Activated CD4-positive, alpha-beta T cell treated with anti-CD3 and anti-CD28 coated beads for 4 hours (primary cell): ENCODE results near the gene THOC5.
"Not testable (repeated sequence)": the region's sequence is repeated elsewhere in the genome, so short reads cannot be mapped to it uniquely, and the experiment has no call there.

Experiments
- DNase-seq, 2 donors: peaks; one replicate each; pipeline ENCODE4 v3.0.0-alpha.2; 2020

Gene THOC5

DNA sequence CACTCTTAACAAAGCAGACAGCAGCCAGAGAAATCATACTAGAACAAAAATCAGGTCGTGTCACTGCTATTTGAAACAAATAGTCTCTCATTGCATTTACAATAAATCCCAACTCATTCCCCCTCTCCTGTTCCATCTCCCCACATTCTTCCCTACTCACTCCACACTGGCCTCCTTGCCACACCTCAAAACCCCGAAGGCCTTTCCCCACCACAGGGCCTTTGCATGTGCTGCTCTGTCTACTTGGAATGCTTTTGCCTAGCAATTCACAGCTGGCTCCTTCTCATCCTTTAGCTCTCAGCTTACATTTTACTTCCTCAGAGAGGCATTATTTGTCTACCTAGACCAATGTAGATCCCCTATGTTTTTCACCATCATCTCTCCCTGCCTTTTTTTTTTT is 6.3 kb upstream of the THOC5 start:
- no peak for DNase-seq

DNA sequence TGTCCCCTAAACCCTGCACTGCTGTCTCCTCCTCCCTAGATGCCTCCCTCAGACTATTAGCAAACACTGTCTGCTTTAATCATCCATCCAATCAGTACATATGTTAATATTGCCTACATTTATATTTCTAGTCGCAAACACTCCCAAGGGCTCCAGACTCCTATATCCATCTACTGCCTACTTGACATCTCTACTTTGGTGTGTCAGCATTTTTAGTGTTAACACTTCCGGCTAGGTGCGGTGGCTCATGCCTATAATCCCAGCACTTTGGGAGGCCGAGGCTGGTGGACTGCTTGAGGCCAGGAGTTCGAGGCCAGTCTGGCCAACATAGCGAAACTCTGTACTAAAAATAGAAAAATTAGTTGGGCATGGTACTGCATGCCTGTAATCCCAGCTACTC is 5.5 kb upstream of the THOC5 start:
- DNase-seq: no peak

DNA sequence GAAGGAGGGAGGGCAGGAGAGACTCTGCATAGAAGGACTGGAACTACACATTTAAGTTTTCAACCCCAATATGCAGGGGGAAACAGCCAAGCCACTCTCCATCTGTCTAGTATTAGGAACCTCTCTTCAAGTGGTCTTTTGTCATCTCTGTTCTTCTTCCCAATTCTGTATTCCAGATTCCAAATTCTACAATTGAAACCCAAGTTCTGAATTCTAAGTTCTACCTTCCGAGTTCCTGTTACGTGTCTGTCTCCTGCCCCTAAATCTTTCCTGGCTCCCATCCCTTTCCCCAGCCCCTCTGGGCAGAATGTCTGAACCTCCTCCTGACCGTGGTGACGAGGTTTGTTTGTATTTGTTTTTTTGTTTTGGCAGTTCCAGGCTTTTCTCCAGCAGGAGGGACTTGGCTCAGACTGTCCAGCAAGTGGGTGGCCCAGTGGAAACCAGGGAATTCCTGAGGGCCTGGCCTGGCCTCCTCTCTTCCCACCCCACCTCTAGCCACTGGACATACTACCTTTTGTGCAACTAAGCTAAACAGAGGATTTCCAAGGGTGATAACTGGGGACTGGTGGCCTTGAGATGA is 1.6 kb upstream of the THOC5 start:
- DNase-seq: no peak

DNA sequence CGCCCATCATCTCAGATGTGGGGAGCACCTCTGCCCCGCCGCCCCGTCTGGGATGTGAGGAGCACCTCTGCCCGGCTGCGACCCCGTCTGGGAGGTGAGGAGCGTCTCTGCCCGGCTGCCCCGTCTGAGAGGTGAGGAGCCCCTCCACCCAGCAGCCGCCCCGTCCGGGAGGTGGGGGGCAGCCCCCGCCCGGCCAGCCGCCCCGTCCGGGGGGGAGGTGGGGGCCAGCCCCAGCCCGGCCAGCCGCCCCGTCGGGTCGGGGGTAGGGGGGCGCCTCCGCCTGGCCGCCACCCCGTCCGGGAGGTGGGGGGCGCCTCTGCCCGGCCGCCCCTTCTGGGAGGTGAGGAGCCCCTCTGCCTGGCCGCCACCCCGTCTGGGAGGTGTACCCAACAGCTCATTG is 1.2 kb downstream of the THOC5 start:
- DNase-seq: not testable (repeated sequence)

DNA sequence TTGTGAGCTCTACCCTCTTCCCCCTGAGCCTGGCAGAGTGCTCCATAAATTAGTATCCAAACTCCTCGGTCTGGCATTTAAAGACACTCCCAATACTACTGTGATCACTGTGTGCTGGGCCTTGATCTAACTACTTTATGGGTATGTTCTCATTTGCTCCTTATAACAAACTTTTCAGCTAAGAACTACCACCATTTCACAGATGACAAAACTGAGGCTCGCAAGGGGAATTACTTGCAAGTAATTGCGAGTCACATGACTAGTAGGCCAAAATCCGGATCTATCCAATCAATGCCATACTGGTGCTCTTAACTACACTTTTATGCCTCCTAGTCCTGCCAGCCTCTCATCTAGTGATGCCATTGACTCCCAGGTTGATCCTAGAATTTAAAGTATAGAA is 3.6 kb downstream of the THOC5 start:
- DNase-seq: no peak

DNA sequence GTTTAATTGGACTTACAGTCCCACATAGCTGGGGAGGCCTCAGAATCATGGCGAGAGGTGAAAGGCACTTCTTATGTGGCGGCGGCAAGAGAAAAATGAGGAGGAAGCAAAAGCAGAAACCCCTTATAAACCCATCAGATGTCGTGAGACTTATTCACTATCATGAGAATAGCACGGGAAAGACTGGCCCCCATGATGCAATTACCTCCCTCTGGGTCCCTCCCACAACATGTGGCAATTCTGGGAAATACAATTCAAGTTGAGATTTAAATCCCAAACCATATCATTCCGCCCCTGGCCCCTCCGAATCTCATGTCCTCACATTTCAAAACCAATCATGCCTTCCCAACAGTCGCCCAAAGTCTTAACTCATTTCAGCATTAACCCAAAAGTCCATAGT is 8.5 kb downstream of the THOC5 start:
- DNase-seq: not testable (repeated sequence)

DNA sequence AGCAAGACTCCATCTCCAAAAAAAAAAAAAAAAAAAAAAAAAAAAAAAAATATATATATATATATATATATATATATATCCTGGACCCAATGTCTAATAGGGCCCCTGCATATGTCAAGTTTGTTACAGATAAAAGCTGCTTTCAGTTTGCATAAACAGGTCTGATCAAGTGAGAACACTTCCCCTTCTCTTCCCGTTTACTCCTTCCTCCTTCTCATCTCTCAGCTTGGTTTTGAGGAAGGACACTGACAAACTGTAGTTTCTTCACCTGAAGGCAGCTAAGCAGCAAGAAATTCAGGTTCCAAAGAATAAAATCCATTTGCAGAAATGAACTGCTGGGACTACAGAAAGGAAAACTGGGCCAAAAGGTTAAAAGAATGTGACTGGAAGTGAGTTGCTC is 11.7 kb downstream of the THOC5 start:
- no peak for DNase-seq

DNA sequence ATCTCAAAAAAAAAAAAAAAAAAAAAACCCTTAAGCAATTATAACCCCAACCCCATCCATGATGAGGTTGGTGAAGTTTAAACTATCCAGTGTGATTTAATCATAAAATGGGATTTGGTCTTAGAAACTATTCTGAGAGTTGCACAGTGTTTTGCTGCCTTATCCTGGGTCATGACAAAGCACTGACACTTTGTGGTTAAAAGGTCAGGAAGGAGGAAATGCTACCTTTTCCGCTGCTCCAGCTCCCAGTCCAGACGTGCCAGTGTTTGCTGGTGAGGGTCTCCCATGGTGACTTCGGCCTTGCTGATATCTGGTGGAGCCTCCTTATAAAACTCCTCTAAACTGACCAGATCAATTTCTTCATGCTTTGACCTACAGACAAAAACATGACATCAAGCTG is 14.5 kb downstream of the THOC5 start:
- no peak for DNase-seq

DNA sequence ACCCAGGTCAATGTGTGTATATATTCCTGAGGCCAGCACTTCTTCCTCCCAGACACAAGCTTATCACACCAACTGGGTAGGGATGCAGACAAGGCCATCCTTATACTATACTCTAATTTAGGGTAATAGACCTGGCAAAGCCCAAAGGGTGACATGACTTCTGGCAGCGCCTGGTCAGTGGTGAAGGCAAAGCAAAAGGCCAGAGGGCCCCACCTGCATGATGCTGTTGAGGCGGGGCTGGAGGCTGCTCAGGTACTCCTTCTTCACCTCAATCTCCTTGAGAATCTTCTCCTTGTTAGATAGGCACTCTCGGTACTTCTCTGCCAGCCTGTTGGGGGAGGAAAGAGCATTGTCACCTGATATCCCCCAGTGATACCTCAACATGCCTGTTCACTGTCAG is 17.1 kb downstream of the THOC5 start:
- no peak for DNase-seq

DNA sequence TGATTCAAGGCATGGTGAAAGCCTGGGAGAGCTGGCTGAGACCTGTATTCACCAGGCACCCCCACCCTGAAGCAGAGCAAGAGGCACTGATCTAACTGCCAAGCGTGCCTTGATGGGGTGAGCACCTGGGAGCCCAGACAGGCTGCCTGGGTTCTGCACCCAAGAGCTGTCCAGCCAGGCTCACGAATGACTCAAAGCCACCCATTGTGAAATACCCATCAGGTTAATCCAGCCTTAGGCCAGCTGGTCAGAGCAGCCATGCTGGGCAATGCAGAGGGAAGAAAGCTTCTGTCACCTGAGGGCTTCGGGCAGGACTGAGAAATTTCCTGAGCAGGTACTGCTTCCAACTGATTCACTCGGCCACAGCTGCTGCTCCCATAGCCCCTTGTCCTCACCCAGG is 22.1 kb downstream of the THOC5 start:
- no peak for DNase-seq

DNA sequence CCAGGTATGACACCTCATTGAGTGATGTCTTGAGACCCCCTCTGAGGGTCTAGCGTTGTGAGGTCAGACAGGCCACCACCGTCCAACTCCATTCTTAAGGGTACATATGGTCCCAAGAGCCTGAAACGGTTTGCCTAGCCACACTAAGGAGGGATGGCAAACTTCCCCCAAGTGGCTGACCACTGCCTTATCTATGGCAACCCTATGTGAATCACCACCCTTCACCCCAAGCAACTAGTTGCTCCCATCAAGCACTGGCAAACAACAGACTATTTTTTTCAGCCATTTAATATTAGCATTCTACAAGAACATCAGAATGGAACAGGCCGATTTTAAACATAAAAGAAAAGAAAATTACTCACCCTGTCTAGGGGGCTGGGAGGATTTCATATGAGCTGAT is 22.8 kb downstream of the THOC5 start:
- no peak for DNase-seq

DNA sequence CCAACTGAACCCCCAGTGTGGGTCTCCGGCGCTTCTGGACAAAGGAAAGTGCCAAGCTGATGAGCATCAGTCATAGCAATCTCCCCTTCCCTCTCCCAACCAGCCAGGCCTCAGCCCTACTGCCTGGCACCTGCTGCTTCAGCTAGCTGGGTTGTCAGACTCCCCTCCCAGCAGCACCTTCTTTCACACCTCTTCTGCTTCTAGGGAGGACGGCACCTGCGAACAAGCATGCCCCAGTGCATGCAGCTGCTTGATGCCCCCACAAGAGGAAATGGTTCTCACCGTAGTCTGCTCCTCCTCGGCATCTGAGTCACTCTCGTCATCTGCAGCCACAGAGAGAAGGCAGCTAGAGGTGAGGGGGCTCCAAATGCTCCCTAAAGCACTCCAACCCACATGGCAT is 25.4 kb downstream of the THOC5 start:
- DNase-seq: no peak

DNA sequence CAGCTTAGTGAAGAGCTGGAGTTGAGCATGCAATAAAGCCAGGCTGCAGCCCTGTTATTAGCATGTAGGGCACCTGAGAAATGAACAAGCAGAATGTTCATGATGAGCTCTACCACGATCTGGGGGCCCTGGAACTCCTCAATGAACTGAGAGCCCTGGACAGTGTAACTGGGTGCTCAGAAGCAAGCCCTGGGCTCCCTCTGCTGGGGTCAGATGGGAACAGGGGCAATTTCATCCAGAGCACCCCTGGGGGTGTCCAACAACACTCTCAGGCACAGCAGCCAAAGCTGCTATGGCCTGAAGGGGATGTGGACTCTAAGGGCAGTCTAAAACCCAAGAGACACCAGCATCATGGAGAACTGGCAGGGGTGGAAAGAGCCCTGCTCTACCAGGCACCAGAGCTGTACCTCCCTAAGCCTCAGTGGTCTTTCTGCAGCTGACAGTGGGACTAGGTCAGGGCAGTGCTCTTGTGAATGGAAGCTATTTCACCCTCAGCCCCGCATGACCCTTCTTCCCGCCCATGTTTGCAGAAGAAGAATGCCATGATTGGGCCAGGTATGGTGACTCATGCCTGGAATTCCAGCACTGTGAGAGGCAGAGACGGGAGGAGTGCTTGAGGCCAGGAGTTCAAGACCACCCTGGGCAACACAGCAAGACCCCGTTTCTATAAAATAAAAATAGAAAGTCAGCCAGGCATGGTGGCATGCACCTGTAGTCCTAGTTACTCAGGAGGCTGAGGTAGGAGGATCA is 28.9 kb downstream of the THOC5 start:
- DNase-seq: peak in 1 of 2 donors; percentile 13

DNA sequence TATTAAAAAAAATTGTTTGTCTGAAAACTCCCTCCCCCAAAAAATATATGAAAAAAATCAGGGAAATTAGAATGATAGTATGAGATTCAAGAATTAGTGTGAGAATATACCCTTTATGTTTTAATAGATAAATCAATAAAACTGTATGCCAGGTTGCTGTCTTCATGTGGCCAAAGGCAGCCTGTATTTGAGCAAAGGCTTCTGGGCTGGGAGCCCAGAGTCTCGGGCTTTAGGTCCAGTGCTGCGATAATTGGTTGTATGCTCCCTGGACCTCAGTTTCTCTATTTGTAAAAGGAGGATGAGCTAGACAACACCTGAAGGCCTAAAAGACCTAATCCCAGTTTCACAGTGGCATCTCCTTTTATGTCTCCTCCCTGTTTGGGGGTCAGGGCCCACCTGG is 29.8 kb downstream of the THOC5 start:
- DNase-seq: no peak

DNA sequence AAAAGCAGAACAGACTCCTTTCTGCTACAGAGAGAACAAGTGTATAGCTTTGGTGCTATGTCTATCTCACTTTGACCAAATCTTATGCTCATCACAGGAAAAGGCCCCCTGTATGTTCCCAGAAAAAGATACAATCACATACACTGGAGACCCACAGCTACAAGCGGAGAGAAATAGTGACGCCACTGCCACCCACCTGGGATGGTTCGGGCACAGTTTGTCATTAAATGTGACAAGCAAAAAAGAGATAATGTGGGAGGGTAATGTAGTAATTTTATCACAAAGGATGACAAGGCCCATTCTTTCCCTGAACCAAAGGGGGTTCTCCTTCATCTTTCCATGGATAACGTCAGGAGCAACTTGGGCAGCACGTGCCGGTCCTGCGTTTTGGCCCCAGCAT is 32.0 kb downstream of the THOC5 start:
- DNase-seq: no peak

DNA sequence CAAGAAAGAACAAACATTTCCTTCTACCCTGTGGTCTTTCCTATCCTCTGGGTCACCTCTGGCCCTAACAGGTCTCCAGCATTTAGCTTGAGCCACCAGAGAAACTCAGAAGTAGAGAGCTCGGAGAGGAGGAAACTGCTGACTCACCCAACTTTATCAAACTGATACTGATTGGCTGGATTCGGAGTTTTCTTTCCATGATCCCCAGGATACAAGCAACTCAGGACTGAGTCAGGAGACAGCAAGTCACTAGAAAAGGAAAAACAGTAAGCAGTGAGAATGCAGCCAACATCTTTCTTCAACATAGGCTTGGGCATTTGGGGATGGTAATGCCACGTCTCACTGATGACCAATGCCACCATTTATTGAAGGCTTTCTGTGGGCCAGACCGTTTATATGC is 32.7 kb downstream of the THOC5 start:
- DNase-seq: no peak

DNA sequence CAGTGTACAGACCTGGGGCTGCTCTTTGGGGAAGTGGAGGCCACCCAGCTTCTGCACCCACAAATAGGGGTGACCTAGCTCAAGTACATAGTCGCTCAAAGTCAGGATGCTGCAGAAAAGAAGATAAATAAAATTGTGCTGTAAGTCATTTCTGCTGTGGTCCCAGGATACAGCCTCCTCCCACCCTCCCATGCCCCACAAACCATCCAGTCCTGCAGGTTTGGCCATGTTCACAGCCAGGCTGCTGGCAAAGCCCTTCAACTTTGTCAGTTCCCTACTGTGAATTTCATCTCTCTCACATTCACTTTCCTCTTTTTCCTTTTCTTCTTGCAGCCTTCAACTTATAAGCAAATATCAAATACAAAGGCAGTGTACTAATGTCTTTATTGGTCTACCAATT is 33.6 kb downstream of the THOC5 start:
- DNase-seq: no peak

DNA sequence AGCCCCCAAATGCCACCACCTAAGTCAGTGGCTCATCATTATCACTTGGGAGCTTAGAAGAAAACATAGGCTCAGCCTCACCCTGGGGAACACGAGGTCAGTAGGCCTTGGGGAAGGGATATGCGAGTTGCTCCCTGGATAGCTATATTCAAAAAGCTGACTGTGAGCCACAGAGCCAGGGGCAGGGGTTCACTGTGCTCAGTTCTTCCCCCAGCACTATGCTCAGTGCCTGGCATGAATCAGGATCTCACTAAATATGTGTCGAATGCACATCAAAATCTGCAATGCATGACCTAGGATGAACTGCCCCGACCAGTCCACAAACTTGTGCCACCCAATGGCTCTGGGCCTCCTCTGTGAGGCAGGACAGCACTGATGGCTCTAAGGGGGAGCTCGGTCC is 35.1 kb downstream of the THOC5 start:
- DNase-seq: no peak

DNA sequence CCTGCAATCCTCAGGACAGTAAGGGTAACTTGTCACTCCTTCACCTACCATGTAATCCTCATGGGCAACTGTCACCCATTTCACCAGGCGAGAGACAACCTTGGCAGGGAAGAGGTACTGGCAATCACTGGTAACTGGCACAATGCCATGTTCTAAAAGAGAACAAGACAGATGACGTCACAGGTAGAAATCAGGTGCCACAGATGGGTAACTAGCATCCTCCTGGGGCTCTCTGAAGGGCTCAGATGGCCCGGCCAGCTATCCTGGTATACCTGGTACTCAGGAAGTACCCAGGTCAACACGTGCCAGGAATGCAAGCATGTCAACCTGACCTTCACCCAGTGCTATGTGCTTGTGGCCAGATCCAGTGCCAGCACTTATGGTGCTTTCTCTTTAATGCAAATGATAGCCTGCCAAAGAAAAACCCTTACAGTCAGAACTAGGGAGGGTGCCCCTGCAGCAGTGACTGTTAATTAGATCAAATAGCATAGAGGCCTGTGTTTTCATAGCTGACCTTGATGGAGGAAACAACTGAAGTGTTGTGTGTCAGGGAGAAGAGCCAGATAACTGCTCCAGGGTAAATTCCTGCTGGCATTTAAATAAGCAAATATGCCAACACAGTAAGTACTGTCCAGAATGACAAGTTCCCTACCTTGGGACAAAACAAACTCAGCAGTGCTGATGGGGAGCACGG is 36.2 kb downstream of the THOC5 start:
- DNase-seq: no peak

DNA sequence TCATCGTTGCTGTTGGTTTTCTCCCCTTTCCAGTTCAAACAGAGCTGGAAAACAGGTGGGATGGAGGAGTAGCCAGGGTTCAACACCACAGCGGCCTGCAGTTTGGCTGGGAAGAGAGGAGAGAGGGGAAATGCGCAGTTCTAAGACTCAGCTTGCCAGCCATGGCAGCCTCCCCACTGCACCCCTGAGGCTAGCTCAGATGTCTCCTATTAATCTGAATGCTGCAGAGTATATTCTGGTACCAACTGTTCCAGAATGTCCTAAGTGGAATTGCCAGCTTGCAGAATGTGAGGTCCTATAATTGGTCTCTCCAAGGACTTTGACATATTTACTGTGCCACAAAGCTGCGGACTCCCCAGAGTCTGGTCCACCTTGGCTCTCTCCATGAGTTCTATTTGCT is 41.5 kb downstream of the THOC5 start:
- DNase-seq: no peak

DNA sequence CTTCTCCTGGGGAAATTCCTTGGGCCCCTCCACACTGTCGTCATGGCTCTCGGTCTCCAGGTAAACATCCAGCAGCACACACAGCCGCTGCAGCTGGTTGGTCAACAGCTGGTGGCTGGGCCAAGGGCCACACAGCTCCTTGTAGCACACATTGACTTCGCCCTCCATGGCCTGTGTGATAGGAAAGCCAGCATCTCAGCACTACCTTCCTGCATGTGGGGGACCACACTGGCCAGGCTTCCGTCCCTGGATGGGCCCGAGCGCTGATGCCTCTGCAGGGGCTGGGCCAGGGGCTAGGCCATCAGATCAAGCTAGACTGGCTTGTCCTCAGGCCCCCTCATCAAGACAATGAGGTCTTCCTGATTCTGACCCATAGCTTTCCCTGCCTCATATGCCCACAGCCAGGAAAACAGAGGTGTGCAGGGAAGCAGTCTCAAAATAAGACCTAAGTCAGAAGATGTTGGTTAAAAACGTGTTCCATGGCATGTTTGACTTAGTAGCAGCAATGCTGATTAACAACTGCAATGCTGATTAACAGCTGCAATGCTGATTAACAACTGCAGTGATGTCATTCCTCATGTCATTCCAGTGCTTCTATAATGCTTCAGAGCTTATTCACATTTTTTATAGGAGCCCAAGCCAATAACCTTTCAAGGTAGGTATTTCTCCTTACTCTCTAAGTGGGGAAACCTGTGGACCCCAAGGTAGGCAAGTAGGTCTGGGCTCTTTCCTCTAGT is 42.3 kb downstream of the THOC5 start:
- no peak for DNase-seq

DNA sequence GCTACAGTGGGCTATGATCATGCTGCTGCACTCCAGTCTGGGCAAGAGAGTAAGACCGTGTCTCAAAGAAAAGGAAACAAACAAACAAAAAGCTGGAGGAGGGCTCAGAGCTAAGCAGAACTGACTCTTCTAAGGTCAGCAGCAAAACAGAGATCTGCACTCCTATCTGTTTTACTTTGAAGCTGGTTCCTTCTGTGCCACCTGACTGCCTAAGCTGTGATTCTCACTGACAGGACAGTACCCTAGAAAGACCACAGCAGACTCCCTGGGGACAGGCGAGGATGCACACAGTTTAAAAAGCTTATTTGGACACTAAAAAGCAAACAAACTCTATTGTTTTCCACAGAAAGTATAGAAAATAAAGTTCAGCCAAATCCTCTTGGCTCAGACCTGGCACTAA is 43.0 kb downstream of the THOC5 start:
- DNase-seq: no peak

DNA sequence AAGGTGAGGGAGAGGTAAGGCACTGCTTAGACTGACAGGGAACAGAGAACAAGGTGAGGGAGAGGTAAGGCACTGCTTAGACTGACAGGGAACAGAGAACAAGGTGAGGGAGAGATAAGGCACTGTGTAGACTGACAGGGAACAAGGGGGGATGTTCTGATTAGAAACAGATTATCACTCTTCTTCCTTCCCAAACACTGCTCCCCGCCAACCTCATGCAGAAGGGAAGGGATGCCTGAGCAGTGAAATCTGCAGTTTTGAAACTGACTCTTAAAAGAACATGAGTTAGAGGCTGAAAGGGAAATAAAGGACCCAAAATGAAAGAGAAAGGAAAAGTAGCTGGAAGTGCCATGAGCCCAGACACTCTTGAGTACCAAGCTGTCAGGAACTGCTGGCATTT is 43.7 kb downstream of the THOC5 start:
- DNase-seq: no peak

DNA sequence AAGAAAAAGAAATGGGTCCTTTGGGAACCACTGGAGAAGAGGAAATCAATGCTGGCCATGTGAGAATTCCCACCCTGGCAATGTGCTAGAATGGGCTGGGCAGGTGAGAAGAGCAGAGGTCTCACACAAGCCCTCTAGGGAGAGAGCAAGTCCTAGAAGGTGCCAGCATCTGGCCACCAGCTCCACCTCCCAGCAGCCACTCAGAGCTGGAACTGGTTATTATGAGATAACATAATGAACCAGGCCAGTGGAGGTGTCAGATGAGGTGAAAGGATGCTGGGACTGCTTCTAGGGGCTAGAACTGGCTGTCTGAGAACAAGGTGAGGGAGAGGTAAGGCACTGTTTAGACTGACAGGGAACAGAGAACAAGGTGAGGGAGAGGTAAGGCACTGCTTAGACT is 44.3 kb downstream of the THOC5 start:
- DNase-seq: no peak
